Prostate gland (tissue), 2 donors: ENCODE results near the gene LMO4. TPM values are rescaled to one million over a fixed set of nuclear protein-coding genes. Genes with fewer than 3 reads are reported as not detected.
A peak's percentile ranks its signal among the peaks of the same experiment; 100 is the strongest.

Source experiments
- DNase-seq: peaks from one replicate; pipeline ENCODE4 v3.0.0-alpha.2; 2019; ENCODE audit warnings: low spot score
- H3K27ac ChIP-seq, 2 donors: fragments of 200-600 bp; sonication (generic); 2 replicates each; pipeline ENCODE4 v1.5.1; 2017 to 2019
- H3K27me3 ChIP-seq: fragments of 200-600 bp; sonication (generic); replicated peaks from 2 replicates; pipeline ENCODE4 v1.5.1; 2019; ENCODE audit not compliant: insufficient read depth
- H3K36me3 ChIP-seq, 2 donors: fragments of 200-600 bp; sonication (generic); 1 replicate in 1 of 2; 2 replicates in 1 of 2; pipeline versions ENCODE4 v1.5.1 to v1.8.1; 2017 to 2019
- H3K4me1 ChIP-seq: fragments of 200-600 bp; sonication (generic); replicated peaks from 2 replicates; pipeline ENCODE4 v1.5.1; 2019
- H3K4me3 ChIP-seq, 2 donors: fragments of 200-600 bp; sonication (generic); 2 replicates each; pipeline ENCODE4 v1.5.1; 2017 to 2019
- H3K9me3 ChIP-seq: fragments of 200-600 bp; sonication (generic); 2 replicates; pipeline ENCODE4 v1.5.1; 2017
- POLR2A ChIP-seq: fragments of 450-650 bp; IDR thresholded peaks from one replicate; pipeline ENCODE4 v1.6.1; 2016; ENCODE audit warnings: antibody characterized with exemption, mild to moderate bottlenecking
- POLR2AphosphoS5 ChIP-seq: sonication (generic); formaldehyde crosslinking; IDR thresholded peaks from one replicate; pipeline ENCODE4 v1.6.1; 2017; ENCODE audit warnings: antibody characterized with exemption
- WGBS: methylation state at CpG from one replicate; pipeline ENCODE4 v1.1.5; 2018; 5-methylcytosine and 5-hydroxymethylcytosine counted together
- intact Hi-C: fragments of 100-400 bp; cut with DNase I; formaldehyde crosslinking; loops from one replicate; pipeline ENCODE4 v1.14.2; 2022
- total RNA-seq, 2 donors: library from RNA; depleted of rRNA; stranded (reverse); fragments of >200 nt; gene quantifications; one replicate each; pipeline ENCODE4 v1.1.0, GENCODE V29; 2016
- TF ChIP-seq, protein P1 (sequence below), 4 experiments: fragments of 200-600 bp in 2 of 4; fragments of 450-650 bp in 2 of 4; sonication (generic) in 2 of 4; IDR thresholded peaks; 1 replicate in 3 of 4; 2 replicates in 1 of 4; pipeline ENCODE4 v1.5.1; 2016 to 2019; ENCODE audit warnings: antibody characterized with exemption in 4 of 4, mild to moderate bottlenecking in 2 of 4, moderate library complexity in 2 of 4

Gene LMO4
- total RNA-seq, 2 donors from 2014 or later = 41.9 to 78.0 TPM

GRCh38 chr1:87335175-87335884 is 6.7 kb downstream of the LMO4 start:
- no peaks in the 10 kb centered on the region for H3K27me3 ChIP-seq
- no peaks in the 10 kb centered on the region for H3K4me1 ChIP-seq
- TF ChIP-seq POLR2AphosphoS5 = no peak
- TF ChIP-seq, protein P1, sequence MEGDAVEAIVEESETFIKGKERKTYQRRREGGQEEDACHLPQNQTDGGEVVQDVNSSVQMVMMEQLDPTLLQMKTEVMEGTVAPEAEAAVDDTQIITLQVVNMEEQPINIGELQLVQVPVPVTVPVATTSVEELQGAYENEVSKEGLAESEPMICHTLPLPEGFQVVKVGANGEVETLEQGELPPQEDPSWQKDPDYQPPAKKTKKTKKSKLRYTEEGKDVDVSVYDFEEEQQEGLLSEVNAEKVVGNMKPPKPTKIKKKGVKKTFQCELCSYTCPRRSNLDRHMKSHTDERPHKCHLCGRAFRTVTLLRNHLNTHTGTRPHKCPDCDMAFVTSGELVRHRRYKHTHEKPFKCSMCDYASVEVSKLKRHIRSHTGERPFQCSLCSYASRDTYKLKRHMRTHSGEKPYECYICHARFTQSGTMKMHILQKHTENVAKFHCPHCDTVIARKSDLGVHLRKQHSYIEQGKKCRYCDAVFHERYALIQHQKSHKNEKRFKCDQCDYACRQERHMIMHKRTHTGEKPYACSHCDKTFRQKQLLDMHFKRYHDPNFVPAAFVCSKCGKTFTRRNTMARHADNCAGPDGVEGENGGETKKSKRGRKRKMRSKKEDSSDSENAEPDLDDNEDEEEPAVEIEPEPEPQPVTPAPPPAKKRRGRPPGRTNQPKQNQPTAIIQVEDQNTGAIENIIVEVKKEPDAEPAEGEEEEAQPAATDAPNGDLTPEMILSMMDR (IDR thresholded peaks at IDR 0.05) = peak in 2 of 4 experiments; percentile 13 to 49
- peak; percentile 43 for DNase-seq
- H3K9me3 ChIP-seq = no peaks in the 10 kb centered on the region
- H3K36me3 ChIP-seq = no peaks in the 10 kb centered on the region
- WGBS = 0% methylated on average over 40 of the region's 60 CpGs
- intact Hi-C loops = loop anchor here (10.0 kb wide), 1 partner anchor 349 kb away; no protein-coding TSS in a partner anchor
- peak overlapping the region; percentile 77 to 81 for H3K27ac ChIP-seq
- peak overlapping the region; percentile 58 to 70 for H3K4me3 ChIP-seq

DNA sequence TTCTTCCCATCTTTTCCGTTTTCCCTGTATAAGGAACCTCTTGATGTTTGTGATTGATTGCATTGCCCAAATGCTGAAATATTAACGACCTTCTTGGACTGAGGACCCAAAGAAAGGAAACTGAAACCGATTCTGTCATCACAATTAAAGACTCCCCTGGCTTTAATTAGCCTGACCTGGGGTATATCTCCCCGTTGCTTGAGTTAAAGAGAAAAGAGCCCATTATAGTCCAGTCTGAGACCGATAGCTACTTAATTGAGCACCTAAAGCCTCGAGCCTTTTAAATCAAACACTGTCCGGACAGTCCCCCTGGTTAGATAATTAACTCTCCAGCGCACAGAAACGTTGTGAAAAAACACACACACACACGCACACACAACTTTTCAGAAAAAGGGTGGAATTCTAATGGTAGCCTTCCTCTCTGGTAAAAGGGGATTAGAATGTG is 8.0 kb downstream of the LMO4 start:
- Histone ChIP-seq H3K4me1 (no peaks in the 10 kb centered on the region), H3K9me3 (no peaks in the 10 kb centered on the region), H3K27me3 (no peaks in the 10 kb centered on the region), H3K4me3 (peak overlapping the region in 1 of 2 donors; percentile 2), H3K27ac (peak overlapping the region; percentile 22 to 29), H3K36me3 (no peaks in the 10 kb centered on the region)
- no peak for DNase-seq
- 28% methylated on average over 10 of the region's 10 CpGs for WGBS
- TF ChIP-seq, protein P1 (IDR thresholded peaks at IDR 0.05) = no peak
- no peak for TF ChIP-seq POLR2AphosphoS5
- no peak for TF ChIP-seq POLR2A
- intact Hi-C loops = loop anchor here (10.0 kb wide), 1 partner anchor 348 kb away; no protein-coding TSS in a partner anchor

DNA sequence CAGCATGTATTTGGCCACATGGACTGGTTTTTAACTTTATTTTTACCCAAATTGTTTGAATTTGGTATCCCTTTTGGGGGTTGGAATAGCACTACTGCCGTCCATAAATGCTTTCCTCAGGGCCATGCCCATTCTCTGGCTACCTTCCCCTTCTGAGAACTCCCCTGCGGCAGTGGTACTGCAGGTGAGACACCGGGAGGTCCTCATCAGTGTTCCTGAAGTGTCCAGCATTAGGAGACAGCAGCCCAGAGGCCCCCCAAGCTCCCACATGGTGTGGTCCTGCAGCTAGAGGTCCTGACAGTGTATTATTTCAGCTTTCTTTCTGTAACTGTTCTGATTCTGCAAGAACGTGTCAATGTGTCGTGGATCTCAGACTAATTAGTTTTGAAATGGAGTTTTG is 8.9 kb downstream of the LMO4 start:
- TF ChIP-seq, protein P1 (IDR thresholded peaks at IDR 0.05) = no peak
- no peak for TF ChIP-seq POLR2AphosphoS5
- no peak for TF ChIP-seq POLR2A
- Histone ChIP-seq H3K27ac (no peak overlapping the region), H3K36me3 (no peaks in the 10 kb centered on the region), H3K4me3 (no peak overlapping the region), H3K9me3 (no peaks in the 10 kb centered on the region), H3K4me1 (no peaks in the 10 kb centered on the region), H3K27me3 (no peaks in the 10 kb centered on the region)
- DNase-seq = no peak
- intact Hi-C loops = loop anchor here (10.0 kb wide), 1 partner anchor 347 kb away; no protein-coding TSS in a partner anchor
- 60% methylated on average over 5 of the region's 5 CpGs for WGBS

- no peaks in the 10 kb centered on the region for H3K27me3 ChIP-seq
- intact Hi-C loops = loop anchor here (10.0 kb wide), 1 partner anchor 346 kb away; no protein-coding TSS in a partner anchor
- DNase-seq = no peak
- H3K4me3 ChIP-seq = no peak overlapping the region
- no peaks in the 10 kb centered on the region for H3K4me1 ChIP-seq
- 43% methylated on average over 3 of the region's 3 CpGs for WGBS
- no peak overlapping the region for H3K27ac ChIP-seq
- no peaks in the 10 kb centered on the region for H3K9me3 ChIP-seq
- no peak for TF ChIP-seq POLR2AphosphoS5
- H3K36me3 ChIP-seq = no peaks in the 10 kb centered on the region
Observed at GRCh38 chr1:87338566-87338965, 9.9 kb downstream of the LMO4 start.

- TF ChIP-seq, protein P1 (IDR thresholded peaks at IDR 0.05) = no peak
- TF ChIP-seq POLR2AphosphoS5 = no peak
- TF ChIP-seq POLR2A = no peak
- no peak for DNase-seq
- H3K36me3 ChIP-seq = peaks cover 0 to 7% of the 10 kb centered on the region in 2 donors
- no peaks in the 10 kb centered on the region for H3K4me1 ChIP-seq
- H3K9me3 ChIP-seq = no peaks in the 10 kb centered on the region
- H3K27ac ChIP-seq = no peak overlapping the region
- intact Hi-C loops = no loop called here
- H3K27me3 ChIP-seq = no peaks in the 10 kb centered on the region
- 70% methylated on average over 3 of the region's 3 CpGs for WGBS
- no peak overlapping the region for H3K4me3 ChIP-seq
Observed at GRCh38 chr1:87344231-87344630, 15.6 kb downstream of the LMO4 start.
